Fibroblast of skin of back (primary cell): Measurements from ENCODE around the gene CCDC28A. TPM values are rescaled to one million over a fixed set of nuclear protein-coding genes. Genes with fewer than 3 reads are reported as not detected.
"Not testable (repeated sequence)": the region's sequence is repeated elsewhere in the genome, so short reads cannot be mapped to it uniquely, and the experiment has no call there.

ENCODE experiments used
- DNase-seq: peaks from one replicate; pipeline ENCODE4 v3.0.0-alpha.2; 2013
- polyA plus RNA-seq, 2 experiments: library from polyadenylated mRNA; unstranded; fragments of 120-200 nt; gene quantifications; one replicate each; pipeline ENCODE4 v1.2.1, GENCODE V29; 2013; ENCODE audit not compliant: insufficient read length in 2 of 2

CCDC28A gene
- 9.4 TPM for polyA plus RNA-seq (2013, experiment 1 of 2; ENCODE audit: insufficient read length)
- polyA plus RNA-seq (2013, experiment 2 of 2; ENCODE audit: insufficient read length): 8.9 TPM

DNA sequence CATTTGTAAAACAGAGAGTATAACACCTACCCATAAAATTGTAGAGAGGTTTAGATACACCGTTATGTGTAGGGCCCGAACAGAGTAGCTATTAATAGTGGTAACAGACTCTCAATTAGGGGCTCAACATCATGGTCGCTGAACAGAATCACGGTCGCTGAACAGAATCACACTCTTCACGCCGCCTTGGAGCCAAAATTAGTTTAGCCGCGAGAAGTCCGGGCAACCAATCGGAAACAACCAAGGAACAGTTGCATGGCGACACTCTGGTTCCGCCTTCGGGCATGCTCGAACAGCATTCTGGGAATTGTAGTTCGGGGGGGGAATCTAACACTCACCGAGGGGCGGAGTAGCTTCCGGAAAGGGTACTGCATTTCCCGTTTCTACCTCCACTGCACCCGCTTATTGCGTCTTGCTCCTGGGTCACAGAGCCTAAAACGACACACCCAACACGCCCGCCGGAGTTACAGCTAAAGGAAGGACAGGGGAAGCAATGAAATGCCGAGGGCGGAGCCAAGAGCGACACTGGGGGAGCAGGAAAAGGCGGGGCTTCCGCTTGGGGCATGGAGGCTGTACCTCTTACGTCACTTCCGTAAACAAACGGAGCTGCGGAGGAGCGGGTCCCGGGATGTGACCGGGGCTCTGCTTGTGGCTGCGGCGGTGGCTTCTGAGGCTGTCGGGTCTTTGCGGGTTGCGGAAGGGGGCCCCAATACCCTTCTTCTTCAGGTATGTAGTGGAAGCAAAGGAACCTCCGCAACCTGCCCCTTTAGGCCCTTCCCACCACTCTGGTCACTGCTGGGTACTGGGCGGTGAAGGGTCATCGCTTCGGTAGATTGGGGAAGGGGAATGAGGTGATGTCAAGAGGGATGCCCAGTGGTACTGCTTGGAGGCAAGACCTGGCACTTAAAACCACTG lies at the start of gene CCDC28A:
CCDC28A (plus strand) TSS at position 593 of the 915 bp plus-strand sequence. CDS start 2,352 bp downstream, outside the sequence.
- DNase-seq: peak; percentile 95

DNA sequence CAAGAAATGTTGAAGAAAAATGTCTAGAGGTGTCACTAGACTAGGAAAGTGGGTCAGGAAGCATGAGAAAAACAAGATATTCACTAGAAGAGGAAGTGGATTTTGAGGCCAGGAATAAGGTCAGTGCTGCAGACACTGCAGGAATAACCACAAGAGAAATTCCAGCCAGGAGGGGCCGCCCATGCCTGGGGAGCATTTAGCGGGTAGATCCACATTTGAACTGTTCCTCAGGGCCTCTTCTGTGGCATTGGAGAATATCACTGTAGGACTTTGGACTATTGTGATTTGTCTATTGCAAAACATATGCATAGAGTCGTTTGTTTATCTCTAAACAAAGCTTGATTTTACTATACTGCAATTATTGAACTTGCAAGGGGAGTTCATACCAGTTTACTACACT lies 49.6 kb upstream of the CCDC28A start:
- DNase-seq: peak; percentile 33

DNA sequence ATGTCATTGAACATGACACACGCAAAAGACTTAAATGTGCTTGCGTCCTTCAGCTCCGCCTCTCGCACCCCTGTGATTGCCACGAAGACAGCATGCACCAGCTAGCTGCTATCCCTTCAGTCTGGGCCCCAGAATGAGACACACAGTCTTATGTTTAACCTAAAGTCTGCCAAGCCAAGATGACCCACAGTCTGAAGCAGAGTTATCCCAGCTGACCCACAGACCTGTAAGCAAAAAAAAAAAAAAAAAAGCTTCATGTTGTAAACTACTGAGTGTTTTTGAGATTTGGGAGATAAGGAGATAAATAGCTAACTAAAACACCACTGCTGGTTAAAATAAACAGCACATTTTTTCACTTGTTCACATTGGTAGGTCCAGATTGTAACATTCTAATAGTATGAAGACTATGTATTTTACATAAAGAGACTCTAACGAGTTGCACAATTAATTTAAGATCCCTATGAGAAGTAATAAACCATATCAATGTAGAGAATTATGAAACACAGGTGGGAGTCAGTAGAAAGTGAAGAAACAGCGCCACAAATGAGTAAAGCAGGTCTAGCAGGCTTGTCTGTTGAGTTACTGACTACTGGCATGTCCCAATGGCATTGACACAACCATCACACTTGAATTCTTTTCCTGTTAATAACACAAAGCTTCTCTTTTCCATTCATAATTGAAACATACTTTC lies 47.4 kb upstream of the CCDC28A start:
- DNase-seq: no peak

DNA sequence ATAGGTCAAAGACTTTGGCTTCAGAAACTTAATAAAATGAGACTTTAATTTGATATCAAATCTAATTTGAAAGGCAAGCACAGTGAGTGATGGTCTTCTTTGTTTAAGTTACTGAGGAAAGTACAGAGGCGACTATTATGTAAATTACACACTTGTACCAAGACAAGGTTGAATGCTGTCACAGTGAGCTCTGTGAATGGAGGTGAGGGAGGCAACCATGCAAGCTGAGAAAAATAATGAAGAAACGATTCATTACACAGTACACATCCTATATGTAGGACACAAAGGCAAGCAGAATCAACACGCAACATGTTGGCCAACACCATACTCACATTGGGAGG lies 46.8 kb upstream of the CCDC28A start:
- DNase-seq: no peak

DNA sequence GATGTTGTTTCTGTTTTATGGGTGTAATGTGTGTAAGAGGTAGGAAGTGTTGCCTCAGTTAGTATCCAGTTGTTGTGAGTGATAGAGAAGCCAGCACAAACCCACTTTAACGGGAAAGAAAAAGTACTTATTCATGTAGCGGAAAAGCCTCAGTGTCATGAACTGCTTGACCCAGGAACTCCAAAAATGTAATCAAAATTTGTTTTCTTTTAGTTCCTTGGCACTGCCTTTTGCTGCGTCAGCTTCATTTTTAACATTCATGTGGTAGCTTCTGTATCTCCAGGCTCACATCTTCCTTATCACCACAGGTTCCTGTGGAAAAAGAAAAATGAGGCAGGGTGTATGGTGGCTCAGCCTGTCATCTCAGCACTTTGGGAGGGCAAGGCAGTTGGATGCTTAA lies 46.4 kb upstream of the CCDC28A start:
- no peak for DNase-seq

DNA sequence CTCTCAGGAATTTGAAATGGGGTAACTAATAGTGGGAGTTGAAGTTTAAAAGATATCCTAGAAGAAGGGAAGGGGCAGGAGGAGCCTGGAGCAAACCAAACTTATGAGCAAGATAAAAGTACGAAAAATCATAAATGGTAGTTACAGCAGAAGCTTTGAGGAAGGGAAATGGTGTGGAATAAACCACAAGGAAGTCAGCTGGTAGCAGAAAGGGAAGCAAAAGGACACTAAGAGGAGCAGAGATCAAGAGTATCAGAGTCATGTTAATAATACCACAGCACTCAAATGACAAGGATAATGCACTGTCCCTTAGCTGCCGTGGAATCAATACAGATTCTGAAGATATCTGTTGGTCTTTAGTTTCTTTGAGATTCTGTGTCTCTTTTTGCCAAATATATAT lies 44.9 kb upstream of the CCDC28A start:
- DNase-seq: no peak

DNA sequence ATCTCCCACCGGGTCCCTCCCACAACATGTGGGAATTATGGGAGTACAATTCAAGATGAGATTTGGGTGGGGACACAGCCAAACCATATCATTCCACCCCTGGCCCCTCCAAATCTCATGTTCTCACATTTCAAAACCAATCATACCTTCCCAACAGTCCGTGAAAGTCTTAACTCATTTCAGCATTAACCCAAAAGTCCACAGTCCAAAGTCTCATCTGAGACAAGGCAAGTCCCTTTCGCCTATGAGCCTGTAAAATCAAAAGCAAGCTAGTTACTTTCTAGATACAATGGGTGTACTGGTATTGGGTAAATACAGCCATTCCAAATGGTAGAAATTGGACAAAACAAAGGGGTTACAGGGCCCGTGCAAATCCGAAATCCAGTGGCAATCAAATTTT lies 43.5 kb upstream of the CCDC28A start:
- not testable (repeated sequence) for DNase-seq

DNA sequence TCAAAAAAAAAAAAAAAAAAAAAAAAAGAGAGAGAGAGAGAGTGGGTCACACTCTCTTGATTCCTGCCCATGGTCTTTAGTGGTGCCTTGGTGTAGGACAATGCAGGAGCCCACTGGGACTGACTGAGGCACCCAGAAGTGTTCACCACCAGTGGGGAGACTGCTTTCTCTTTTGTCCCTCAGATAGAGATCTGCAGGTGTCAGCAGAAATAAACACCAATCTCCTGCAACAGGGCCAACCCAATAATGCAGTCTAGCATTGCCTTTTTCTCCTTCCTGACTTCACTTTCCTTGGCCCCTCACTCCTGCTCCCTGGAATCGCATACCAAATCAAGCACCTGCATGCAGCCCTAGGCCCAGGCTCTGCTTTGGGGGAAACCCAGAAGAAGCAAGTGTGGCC lies 39.0 kb upstream of the CCDC28A start:
- no peak for DNase-seq

DNA sequence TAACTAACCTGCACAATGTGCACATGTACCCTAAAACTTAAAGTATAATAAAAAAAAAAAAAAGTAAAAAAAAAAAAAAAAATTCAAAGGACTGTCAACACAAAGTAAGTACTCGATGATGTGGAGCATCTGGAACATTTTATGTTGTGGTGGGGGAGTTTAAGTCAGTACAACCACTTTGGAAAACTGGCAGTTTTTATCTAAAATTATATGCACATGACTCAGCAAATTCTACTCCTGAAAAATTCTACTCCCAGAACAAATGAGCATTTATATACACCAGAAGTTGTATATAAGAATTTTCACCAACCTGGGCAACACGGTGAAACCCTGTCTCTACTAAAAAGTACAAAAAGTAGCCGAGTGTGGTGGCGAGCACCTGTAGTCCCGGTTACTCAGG lies 36.9 kb upstream of the CCDC28A start:
- DNase-seq: no peak

DNA sequence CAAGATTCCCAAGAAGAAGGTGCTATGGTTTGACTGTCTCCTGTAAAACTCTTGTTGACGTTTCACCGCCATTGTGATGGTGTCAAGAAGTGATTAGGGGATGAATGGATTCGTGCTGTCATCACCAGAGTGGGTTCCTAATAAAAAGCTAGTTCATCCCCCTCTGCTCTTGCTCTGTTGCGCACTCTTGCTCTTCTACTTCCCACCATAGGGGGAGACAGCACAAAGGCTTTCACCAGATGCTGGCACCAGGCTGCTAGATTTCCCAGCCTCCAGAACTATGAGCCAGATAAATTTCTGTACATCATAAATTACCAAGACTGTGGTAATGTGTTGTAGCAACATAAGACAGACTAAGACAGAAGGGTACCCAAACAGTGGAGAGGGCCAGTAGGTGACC lies 21.6 kb upstream of the CCDC28A start:
- DNase-seq: no peak

DNA sequence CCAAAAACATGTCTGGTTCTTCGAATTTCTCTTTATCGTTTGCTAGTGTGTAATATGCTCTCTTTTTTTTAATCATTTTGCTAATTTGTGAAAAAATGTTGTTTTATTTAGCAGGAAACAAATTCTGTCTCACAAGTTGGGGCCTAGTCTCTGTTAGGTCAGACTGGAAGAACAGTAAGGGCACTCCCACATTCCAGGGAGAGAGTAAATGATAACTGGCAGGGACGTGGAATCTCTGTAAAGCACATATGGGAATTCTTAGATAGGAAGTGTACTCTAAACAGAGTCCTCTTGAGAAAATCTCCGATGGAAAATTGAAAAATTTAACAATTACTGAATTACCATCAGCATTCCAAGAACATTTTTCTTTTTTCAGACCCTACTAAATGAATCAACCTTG lies 16.4 kb upstream of the CCDC28A start:
- DNase-seq: peak; percentile 23

DNA sequence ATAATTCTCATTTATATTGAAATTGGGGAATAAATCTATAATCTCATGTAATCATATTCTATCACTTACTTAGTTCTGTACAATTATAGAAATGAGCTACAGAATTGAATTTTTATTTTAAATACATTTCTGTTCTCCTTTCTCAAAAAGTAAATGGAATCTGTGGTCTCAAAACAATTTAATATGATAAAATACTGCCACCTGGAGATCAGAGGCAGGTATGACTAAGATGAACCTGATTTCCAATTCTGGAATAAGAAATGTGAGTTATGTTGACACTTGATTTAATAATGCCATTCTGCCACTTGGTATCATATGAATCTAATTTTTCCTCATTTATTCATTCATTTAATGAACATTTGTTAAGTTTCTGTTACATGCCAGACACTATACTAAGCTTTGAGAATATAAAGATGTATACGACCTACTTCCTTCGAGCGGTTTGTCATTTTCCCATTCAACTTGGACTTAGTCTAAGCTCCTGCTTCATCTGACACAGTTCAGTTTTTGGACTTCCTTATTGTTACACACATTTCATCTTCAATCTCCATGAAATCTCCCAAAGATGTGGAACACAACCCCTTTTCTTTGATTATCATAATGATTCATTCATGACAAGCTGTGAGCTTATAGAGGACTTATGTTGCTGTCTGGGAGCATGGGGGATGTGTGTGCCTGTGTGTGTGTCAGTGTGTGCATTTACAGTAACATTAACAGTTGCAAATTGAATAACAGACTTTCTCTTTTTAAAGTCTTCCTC lies 7.5 kb upstream of the CCDC28A start:
- DNase-seq: peak; percentile 31

DNA sequence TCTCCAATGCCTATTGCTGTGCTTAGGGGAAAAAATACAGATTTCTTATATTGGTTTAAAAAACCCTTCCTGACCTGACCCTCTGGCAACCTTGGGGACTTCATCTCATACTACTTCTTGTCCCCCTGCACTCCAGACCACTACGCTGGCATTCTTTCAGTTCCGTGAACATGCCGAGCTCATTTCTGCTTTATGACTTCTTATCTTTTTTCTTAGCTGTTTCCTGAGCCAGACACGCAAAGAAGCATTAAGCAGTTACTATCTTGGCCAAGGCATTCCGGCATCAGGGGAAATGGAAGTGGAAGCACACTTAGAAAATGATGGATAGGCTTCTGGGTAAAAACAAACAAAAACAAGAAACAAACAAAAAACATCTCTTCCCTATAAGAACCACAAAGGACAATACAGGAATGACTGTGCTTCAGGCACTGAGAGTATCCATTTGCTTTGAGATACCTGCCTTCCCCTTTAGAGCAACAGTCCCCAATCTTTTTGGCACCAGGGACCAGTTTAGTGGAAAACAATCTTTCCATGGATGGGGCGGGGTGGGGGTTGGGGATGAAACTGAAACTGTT lies 4.4 kb upstream of the CCDC28A start:
- DNase-seq: no peak

DNA sequence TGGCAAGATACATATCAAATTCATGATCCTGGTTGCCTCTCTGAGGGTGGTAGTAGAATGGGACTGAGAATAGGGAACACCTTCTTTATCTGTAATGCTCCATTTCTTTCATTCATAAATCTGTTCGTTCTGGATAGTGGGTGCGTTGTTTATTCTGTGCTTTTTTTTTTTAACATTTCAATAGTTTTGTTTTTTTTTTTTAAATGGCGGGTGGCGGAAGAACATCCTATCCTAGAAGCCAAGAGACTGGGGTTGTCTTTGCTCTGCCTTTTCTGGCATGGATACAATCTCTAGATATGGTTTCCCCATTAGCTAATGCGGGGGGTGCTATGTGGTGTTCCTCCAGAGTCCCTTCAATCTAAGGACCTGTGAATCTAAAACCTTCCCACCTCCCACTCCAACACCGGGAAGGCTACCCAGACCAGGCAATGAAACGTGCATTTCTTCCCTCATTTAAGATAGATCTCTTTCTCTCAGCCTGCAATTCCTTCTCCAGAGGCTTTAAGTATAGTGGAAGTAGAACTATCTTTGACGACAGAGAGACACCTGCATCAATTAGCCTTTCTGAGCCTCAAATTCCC lies 883 bp upstream of the CCDC28A start:
- no peak for DNase-seq

DNA sequence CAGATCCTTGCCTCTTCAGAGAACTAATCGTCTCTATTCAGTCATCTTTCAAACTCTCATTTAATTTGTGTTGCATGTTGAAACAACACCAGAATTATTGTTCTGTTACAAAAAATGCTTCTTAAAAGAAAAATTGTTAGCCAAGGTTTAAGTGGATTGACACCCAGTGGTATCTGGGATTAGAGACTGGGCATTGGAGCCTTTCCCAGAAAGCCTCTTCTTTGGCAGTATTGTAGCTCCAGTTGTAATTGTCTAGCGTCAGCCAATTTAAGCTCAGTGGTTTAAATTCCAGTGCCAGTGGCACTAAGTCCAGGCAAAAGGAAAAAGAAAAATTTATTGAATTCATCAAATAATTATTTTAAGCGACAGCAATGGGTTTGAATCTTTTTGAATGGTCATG lies 801 bp downstream of the CCDC28A start:
- no peak for DNase-seq

DNA sequence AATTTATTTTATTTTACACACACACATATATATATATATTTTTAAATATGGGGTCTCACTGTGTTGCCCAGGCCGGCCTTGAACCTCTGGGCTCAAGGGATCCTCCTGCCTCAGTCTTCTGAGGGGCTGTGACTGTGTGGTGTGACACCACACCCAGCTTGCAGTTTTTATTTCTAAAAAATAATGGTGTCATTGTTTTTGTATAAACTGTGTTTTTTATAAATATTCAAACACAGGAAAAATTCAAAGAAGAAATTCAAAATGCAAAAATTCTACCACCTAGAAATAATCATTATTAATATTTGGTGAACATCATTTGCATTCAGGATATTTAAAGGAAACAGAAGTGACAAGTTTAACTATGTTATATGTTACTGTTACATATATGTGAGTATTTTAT lies 3.1 kb downstream of the CCDC28A start:
- DNase-seq: no peak

DNA sequence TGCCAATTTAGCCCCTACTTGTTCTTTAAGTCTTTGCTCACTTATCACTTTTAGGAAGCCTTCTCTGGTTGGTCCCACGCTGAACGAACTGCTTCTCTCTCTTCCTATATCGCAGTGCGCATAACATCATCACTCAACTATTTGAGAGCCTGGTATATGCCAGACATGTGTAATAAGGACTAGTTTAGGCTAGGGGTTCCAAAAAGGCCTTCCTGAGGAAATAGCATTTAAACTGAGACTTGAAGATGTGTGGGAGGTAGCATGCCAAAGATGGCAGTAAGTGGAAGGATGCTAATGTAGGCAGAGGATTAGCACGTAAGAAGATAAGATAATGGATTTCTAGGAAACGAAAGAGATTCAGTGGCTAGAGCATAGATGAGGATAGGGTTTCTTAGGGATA lies 4.8 kb downstream of the CCDC28A start:
- no peak for DNase-seq

DNA sequence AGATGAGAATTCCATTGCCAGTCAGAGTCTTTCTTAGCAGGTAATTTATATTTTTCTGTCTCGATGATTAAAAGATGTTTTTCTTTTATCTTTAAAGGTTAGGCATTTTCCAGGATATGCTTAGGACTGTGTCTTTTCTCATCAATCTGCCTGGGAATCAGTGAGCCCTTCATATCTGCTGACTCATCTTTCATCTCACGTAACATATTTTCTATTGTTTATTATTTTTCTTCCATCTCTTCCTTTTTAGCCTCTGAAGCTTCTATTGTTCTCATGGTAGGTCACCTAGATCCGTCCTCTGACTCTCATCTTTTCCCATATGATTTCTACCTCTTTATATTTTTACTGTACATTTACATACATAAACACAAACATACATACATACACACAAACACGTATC lies 8.7 kb downstream of the CCDC28A start:
- no peak for DNase-seq

DNA sequence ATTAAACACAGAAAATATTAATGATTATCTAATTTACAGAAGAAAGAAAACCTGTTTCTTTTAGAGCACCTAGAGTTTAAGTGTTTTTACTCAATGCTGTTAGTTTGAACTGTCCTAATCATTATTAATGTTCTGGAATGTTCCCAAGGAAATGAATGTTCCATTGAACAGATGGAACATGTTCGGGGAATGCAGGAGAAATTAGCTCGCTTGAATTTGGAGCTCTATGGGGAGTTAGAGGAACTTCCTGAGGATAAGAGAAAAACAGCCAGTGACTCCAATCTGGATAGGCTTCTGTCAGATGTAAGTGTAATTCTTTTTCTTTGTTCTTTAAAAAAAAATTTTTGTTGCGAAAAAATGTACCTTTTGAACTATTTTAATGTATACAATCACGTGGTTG lies 11.5 kb downstream of the CCDC28A start:
- no peak for DNase-seq

DNA sequence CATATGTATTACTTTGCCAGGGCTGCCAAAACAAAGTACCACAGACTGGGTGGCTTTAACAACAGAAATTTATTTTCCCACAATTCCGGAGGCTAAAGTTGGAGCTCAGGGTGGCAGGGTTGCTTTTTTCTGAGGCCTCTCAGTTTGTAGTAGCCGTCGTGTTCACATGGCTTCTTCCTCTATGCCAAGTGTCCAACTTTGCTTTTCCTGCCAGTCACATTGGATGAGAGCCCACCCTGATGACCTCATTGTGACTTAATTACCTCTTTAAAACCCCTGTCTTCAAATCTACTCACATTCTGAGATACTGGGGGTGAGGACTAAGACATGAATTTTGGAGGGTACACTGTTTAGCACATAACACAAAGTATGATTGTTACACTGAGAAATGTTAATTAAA lies 12.4 kb downstream of the CCDC28A start:
- no peak for DNase-seq

DNA sequence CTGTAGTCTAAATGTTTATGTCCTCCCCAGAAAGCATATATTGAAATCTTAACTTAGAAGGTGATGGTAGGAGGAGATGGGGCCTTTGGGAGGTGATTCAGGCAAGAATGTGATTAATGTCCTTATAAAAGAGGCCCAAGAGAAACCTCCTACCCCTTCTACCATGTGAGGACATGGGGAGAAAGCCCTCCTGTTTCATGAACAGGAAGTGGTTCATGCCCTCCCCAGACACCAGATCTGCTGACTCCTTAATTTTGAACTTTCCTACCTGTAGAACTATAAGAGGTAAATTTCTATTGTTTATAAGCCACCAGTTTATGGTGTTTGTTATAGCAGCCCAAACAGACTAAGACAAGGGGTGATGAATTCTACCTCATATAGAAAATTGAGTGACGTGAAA lies 13.6 kb downstream of the CCDC28A start:
- no peak for DNase-seq

DNA sequence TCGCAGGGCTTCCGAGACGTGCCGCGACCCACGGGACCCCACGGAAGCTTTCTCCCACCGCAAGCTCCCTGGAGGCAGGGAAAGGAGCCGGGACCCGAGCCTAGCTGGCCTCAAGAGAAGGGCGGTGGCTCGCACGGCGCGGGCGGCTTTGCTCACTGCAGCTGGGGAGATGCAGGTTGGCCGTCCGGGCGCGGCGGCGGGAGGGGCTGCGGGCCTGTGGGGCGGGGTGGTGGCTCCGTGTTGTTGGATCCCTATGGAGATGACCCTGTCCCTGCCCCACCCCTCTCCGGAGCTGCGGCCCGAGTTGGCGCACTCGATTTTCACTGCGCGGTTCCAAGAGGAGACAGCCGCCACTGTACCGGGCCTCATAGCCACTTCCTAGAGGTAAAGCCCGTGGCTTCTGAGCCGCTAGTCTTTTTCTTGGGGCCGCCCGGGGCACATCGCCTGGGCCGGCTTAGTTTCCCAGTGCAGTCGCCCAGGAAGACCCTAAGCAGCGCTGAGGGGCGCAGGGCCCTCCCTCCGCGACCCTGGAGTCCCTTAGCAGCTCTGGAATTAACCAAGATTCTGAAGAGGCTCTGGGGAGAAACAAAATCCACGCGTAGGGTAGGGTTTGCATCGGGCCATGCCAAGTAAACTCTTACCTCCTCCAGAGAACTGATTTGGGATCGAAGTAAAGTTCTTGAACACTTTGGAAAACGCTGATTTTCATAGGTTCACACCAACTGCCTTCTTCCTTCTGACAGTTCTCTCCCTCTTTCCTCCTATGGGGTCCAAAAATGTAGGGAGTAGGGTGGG lies 22.4 kb downstream of the CCDC28A start, which contains the start of gene ECT2L:
ECT2L (plus strand) TSS at position 279 of the 795 bp plus-strand sequence. CDS start 17,188 bp downstream, outside the sequence.
- no peak for DNase-seq
